Ovary (tissue), 9 donors: Measurements from ENCODE around the gene UNC13A. TPM values are rescaled to one million over a fixed set of nuclear protein-coding genes. Genes with fewer than 3 reads are reported as not detected.

Source experiments
- DNase-seq, 5 donors: peaks; one replicate each; pipeline ENCODE4 v3.0.0-alpha.2; 2019 to 2020
- H3K27ac ChIP-seq, 2 donors: fragments of 200-600 bp; one replicate each; pipeline versions ENCODE4 v1.5.1 to v1.8.0; 2019 to 2022
- H3K27me3 ChIP-seq: fragments of 200-600 bp; one replicate; pipeline ENCODE4 v1.8.0; 2022
- H3K36me3 ChIP-seq: fragments of 200-600 bp; sonication (generic); one replicate; pipeline ENCODE4 v1.5.1; 2019
- H3K4me1 ChIP-seq: one replicate; pipeline ENCODE4 v1.8.1; 2013; ENCODE audit warnings: mild to moderate bottlenecking, moderate library complexity; ENCODE audit not compliant: insufficient read depth
- H3K4me3 ChIP-seq: fragments of 200-600 bp; sonication (generic); one replicate; pipeline ENCODE4 v1.5.1; 2017
- H3K9me3 ChIP-seq, 2 donors: fragments of 200-600 bp in 1 of 2; sonication (generic) in 1 of 2; one replicate each; pipeline versions ENCODE4 v1.5.1 to v1.8.1; 2013 to 2019; ENCODE audit warnings: mild to moderate bottlenecking in 1 of 2, moderate library complexity in 1 of 2
- EP300 ChIP-seq: sonication (generic); formaldehyde crosslinking; IDR thresholded peaks from one replicate; pipeline ENCODE4 v1.6.1; 2017; ENCODE audit warnings: antibody characterized with exemption
- POLR2A ChIP-seq: fragments of 450-650 bp; IDR thresholded peaks from one replicate; pipeline ENCODE4 v1.6.1; 2017; ENCODE audit warnings: antibody characterized with exemption, mild to moderate bottlenecking, moderate library complexity
- WGBS, 3 donors: extraction: QIAGEN DNeasy Blood & Tissue Kit in 1 of 3; methylation state at CpG; one replicate each; pipeline versions ENCODE4 v1.1.5 to v1.1.7; 2013 to 2017; 5-methylcytosine and 5-hydroxymethylcytosine counted together
- intact Hi-C, 4 donors: fragments of 100-400 bp; cut with DNase I; formaldehyde crosslinking; loops; one replicate each; pipeline versions ENCODE4 v1.11.0 to v1.15.1; 2022 to 2023
- polyA plus RNA-seq, 2 donors: library from polyadenylated mRNA; stranded (reverse); fragments of 200-250 nt in 1 of 2; fragments of 350-450 nt in 1 of 2; fragmentation: Illumina TruSeq in 1 of 2; extraction: RNeasy Lipid Tissue Mini Kit (QIAGEN cat#74804) in 1 of 2; gene quantifications; one replicate each; pipeline ENCODE4 v1.2.3, GENCODE V29; 2013 to 2014
- total RNA-seq, 7 donors: library from RNA; depleted of rRNA in 2 of 7; stranded (reverse); fragments of >200 nt in 2 of 7; fragmentation: NEBNext Ultra II Directional in 3 of 7; extraction: Animal tissue kit (Norgen Biotek cat#: 25700) in 3 of 7; gene quantifications; one replicate each; pipeline versions ENCODE4 v1.1.0 to v1.2.4, GENCODE V29; 2016 to 2023
- TF ChIP-seq, protein P1 (sequence below), 3 donors: fragments of 450-650 bp in 2 of 3; fragments of 200-600 bp in 1 of 3; IDR thresholded peaks; one replicate each; pipeline versions ENCODE4 v1.5.1 to v1.8.0; 2016 to 2022; ENCODE audit warnings: antibody characterized with exemption in 3 of 3, mild to moderate bottlenecking in 1 of 3
- donor health status: DM: no; HTN: no; CAD: no; lungs with moderate emphysema.
- donor health status: DM: no; HTN: no; CAD: no.
- donor health status: Bipolar disorder and iron deficiency.
- donor health status: DM: yes; HTN: yes; CAD: no.
- donor health status: DM: no; HTN: no; CAD: no.
- donor health status: DM: yes; HTN: yes; CAD: no.

Gene UNC13A
- total and polyA plus RNA-seq, 9 donors, result 0.08 to 0.38 (median 0.15) TPM

DNA sequence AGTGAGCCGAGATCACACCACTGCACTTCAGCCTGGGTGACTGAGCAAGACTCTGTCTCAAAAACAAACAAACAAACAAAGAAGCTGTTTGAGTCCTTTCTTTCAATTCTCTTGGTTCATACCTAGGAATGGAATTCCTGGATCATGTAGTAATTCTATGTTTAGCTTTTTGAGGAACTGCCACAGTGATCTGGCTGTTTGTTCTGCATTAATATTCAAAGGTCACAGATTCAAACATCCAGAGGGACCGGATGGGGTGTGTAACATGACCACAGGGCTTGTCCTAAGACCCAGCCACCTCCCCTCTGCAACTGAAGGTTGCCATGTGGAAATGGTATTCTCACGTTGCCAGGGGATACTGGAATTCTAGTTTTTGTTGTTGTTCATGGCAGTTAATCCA, 122.5 kb downstream of the UNC13A start:
- Histone ChIP-seq H3K4me1 (no peaks in the 10 kb centered on the region), H3K4me3 (no peak overlapping the region), H3K36me3 (no peaks in the 10 kb centered on the region), H3K9me3 (no peaks in the 10 kb centered on the region), H3K27ac (no peak overlapping the region), H3K27me3 (no peaks in the 10 kb centered on the region)
- intact Hi-C loops, result no loop called here
- TF ChIP-seq, protein P1, sequence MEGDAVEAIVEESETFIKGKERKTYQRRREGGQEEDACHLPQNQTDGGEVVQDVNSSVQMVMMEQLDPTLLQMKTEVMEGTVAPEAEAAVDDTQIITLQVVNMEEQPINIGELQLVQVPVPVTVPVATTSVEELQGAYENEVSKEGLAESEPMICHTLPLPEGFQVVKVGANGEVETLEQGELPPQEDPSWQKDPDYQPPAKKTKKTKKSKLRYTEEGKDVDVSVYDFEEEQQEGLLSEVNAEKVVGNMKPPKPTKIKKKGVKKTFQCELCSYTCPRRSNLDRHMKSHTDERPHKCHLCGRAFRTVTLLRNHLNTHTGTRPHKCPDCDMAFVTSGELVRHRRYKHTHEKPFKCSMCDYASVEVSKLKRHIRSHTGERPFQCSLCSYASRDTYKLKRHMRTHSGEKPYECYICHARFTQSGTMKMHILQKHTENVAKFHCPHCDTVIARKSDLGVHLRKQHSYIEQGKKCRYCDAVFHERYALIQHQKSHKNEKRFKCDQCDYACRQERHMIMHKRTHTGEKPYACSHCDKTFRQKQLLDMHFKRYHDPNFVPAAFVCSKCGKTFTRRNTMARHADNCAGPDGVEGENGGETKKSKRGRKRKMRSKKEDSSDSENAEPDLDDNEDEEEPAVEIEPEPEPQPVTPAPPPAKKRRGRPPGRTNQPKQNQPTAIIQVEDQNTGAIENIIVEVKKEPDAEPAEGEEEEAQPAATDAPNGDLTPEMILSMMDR (IDR thresholded peaks at IDR 0.05), result no peak
- 71 to 75% (median 72%) methylated on average over 3 of the region's 3 CpGs for WGBS, 3 donors
- DNase-seq, result no peak

DNA sequence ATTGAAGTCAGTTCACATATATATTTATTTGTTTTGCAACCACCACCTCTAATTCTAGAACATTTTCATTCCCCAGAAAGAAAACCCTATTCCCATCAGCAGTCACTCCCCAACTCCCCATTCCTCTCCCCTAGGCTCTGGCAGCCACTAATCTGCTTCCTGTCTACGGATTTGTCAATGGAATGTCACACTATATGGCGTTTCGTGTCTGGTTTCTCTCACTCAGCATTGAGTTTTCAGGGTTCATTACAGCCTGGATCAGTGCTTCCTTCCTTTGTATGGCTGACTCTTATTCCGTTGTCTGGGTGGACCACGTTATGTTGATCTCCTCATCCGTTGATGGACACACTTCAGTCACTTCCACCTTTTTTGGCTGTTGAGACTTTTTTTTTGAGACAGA, 123.4 kb downstream of the UNC13A start:
- Histone ChIP-seq H3K27me3 (no peaks in the 10 kb centered on the region), H3K4me1 (no peaks in the 10 kb centered on the region), H3K36me3 (no peaks in the 10 kb centered on the region), H3K27ac (no peak overlapping the region), H3K4me3 (no peak overlapping the region), H3K9me3 (no peaks in the 10 kb centered on the region)
- WGBS, 3 donors, result 71 to 75% (median 74%) methylated on average over 6 of the region's 6 CpGs
- TF ChIP-seq EP300, result no peak
- TF ChIP-seq, protein P1 (IDR thresholded peaks at IDR 0.05), result no peak
- intact Hi-C loops, result no loop called here
- no peak for DNase-seq

DNA sequence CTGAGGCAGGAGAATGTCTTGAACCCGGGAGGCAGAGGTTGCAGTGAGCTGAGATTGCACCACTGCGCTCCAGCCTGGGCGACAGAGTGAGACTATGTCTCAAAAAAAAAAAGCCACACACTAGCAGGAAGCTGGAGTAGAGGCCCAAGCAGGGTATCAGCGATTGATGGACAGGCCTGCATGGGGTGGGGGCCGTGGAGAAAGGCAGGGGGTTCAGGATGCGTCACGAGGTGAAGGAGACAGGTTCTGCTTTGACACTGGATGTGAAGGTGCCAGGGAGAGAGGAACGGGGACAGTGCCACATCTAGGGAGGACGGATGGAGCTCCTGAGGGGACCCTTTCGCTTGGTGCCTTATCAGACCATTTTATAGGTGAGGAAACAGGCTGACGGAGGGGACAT, 125.6 kb downstream of the UNC13A start:
- Histone ChIP-seq H3K27me3 (no peaks in the 10 kb centered on the region), H3K36me3 (no peaks in the 10 kb centered on the region), H3K9me3 (no peaks in the 10 kb centered on the region), H3K4me1 (no peaks in the 10 kb centered on the region), H3K4me3 (no peak overlapping the region), H3K27ac (no peak overlapping the region)
- DNase-seq, result no peak
- intact Hi-C loops, result no loop called here
- WGBS, 3 donors, result 87 to 89% (median 88%) methylated on average over 11 of the region's 11 CpGs
- TF ChIP-seq POLR2A (no peak), EP300 (no peak)
- TF ChIP-seq, protein P1 (IDR thresholded peaks at IDR 0.05), result no peak

DNA sequence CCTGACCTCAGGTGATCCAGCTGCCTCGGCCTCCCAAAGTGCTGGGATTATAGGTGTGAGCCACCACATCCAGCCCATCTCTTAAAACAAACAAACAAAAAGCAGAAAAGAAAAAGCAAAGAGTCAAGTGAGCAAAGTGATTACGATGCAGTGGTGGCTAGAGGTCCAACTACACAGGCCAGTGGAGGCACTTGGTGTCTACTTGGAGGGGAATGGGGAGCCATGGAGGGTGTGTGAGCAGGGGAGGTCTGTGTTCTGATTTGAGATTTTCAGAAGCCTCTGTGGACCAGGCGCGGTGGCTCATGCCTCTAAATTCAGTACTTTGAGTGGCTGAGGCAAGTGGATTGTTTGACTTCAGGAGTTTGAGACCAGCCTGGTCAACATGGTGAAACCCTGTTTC, 126.1 kb downstream of the UNC13A start:
- intact Hi-C loops, result no loop called here
- 92 to 97% (median 95%) methylated on average over 4 of the region's 4 CpGs for WGBS, 3 donors
- no peaks in the 10 kb centered on the region for H3K27me3 ChIP-seq
- H3K36me3 ChIP-seq, result no peaks in the 10 kb centered on the region
- no peaks in the 10 kb centered on the region for H3K4me1 ChIP-seq
- H3K9me3 ChIP-seq, result no peaks in the 10 kb centered on the region
- H3K4me3 ChIP-seq, result no peak overlapping the region
- no peak overlapping the region for H3K27ac ChIP-seq
- TF ChIP-seq EP300 (no peak), POLR2A (no peak)
- TF ChIP-seq, protein P1 (IDR thresholded peaks at IDR 0.05), result no peak
- DNase-seq, result no peak

DNA sequence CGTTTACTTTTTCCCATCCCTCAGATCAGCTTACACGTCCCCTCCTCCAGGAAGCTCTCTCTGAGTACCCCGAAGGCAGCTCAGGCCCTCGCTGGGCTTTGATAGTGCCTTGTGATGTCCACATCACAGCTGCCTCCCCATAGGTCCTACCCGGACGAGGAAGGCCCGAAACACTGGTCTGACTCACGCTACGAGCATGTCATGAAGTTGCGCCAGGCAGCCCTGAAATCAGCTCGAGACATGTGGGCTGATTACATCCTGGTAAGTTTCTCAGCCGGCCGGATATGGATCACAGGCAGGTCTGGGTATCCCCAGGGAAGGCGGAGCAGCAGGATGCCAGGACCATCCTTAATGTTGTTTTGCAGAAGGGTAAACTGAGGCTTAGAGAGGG, 128.0 kb downstream of the UNC13A start:
- Histone ChIP-seq H3K36me3 (no peaks in the 10 kb centered on the region), H3K9me3 (no peaks in the 10 kb centered on the region), H3K27me3 (no peaks in the 10 kb centered on the region), H3K27ac (no peak overlapping the region), H3K4me1 (peaks cover 2% of the 10 kb centered on the region), H3K4me3 (no peak overlapping the region)
- WGBS, 3 donors, result 75 to 83% (median 82%) methylated on average over 14 of the region's 14 CpGs
- no peak for DNase-seq
- intact Hi-C loops, result no loop called here
- TF ChIP-seq, protein P1 (IDR thresholded peaks at IDR 0.05), result no peak
- no peak for TF ChIP-seq EP300
- no peak for TF ChIP-seq POLR2A
